ENCODE measurements around the gene SEC14L2. TPM values are rescaled to one million over a fixed set of nuclear protein-coding genes. Genes with fewer than 3 reads are reported as not detected.

The SEC14L2 gene
- total RNA-seq, 1 experiment from 2014 or later, result 3.9 TPM

DNA sequence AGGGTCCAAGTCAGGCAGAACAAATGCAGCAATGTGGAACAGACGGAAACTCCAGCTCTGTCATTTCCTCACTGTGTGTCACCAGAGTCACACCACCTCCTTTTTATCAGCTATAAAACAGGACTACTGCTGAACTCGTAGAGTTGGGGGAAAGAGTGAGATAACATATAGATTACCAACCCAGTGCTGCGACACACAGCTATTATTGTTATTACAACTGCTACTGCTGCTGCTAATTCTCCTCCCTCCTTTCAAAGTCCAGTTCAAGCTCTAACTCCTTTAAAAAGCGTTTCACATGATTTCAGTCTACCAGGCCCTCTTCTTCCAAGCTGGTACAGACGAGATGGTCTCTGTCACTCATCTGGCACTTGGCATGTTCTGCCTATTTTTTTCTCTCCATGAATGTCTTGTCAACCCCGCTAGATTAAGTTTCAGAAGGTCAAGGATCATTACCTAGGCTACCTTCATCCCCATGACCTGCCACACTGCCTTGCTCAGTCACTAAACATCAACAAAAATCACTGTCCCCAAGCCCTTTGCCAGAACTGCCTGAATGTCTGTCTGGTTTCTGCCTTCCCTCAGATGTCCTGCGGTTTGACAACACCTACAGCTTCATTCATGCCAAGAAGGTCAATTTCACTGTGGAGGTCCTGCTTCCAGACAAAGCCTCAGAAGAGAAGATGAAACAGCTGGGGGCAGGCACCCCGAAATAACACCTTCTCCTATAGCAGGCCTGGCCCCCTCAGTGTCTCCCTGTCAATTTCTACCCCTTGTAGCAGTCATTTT lies 25.1 kb downstream of the SEC14L2 start:
- DNase-seq (ENCODE audit: low spot score) (no peak), ATAC-seq (no peak)
- ChIA-PET CTCF (interaction anchor here (1.4 to 6.3 kb wide), 4 partner anchors 25 to 134 kb away, joined by 3 to 149 read pairs (median 36); partner anchors contain the start of genes RNF215, SEC14L2 and TBC1D10A), POLR2A (interaction anchor here (0.8 to 1.3 kb wide), 2 partner anchors 9 to 11 kb away, joined by 3 to 4 read pairs; no protein-coding TSS in a partner anchor)
- peaks cover 30% of the 10 kb centered on the region for H3K4me1 Mint-ChIP-seq
- no peaks in the 10 kb centered on the region for H3K9me3 Mint-ChIP-seq
- no peaks in the 10 kb centered on the region; the same call in 1 of the 2 replicates for H3K27me3 Mint-ChIP-seq (ENCODE audit: low read depth)
- H3K4me3 Mint-ChIP-seq, result peak overlapping the region; percentile 83
- peaks cover 33% of the 10 kb centered on the region for H3K36me3 Mint-ChIP-seq
- TF ChIP-seq NR1H2 (CRISPR knock-in tag; IDR thresholded peaks at IDR 0.05) (no peak), GRHL2 (CRISPR knock-in tag; IDR thresholded peaks at IDR 0.05; ENCODE audit: insufficient replicate concordance, severe bottlenecking) (no peak), ZNF263 (CRISPR knock-in tag; IDR thresholded peaks at IDR 0.05; ENCODE audit: low read depth) (no peak), ETV6 (CRISPR knock-in tag; IDR thresholded peaks at IDR 0.05) (no peak), RELA (CRISPR knock-in tag; IDR thresholded peaks at IDR 0.05; ENCODE audit: borderline replicate concordance) (no peak), ZMAT4 (CRISPR knock-in tag; IDR thresholded peaks at IDR 0.05) (no peak), USF1 (CRISPR knock-in tag; IDR thresholded peaks at IDR 0.05) (no peak), ZNF121 (CRISPR knock-in tag; IDR thresholded peaks at IDR 0.05) (no peak), ZNF671 (CRISPR knock-in tag; IDR thresholded peaks at IDR 0.05) (no peak), HMGA2 (CRISPR knock-in tag; IDR thresholded peaks at IDR 0.05) (no peak), OVOL2 (CRISPR knock-in tag; IDR thresholded peaks at IDR 0.05; ENCODE audit: borderline replicate concordance) (no peak), ELF4 (CRISPR knock-in tag; IDR thresholded peaks at IDR 0.05; ENCODE audit: low read depth) (no peak), MXD4 (CRISPR knock-in tag; IDR thresholded peaks at IDR 0.05; ENCODE audit: borderline replicate concordance) (no peak), USF2 (CRISPR knock-in tag; IDR thresholded peaks at IDR 0.05) (no peak)
- TF ChIP-seq, protein P1, sequence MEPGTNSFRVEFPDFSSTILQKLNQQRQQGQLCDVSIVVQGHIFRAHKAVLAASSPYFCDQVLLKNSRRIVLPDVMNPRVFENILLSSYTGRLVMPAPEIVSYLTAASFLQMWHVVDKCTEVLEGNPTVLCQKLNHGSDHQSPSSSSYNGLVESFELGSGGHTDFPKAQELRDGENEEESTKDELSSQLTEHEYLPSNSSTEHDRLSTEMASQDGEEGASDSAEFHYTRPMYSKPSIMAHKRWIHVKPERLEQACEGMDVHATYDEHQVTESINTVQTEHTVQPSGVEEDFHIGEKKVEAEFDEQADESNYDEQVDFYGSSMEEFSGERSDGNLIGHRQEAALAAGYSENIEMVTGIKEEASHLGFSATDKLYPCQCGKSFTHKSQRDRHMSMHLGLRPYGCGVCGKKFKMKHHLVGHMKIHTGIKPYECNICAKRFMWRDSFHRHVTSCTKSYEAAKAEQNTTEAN (CRISPR knock-in tag; IDR thresholded peaks at IDR 0.05), result no peak
- TF ChIP-seq, protein P2, sequence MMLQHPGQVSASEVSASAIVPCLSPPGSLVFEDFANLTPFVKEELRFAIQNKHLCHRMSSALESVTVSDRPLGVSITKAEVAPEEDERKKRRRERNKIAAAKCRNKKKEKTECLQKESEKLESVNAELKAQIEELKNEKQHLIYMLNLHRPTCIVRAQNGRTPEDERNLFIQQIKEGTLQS (CRISPR knock-in tag; conservative IDR thresholded peaks at IDR 0.05), result no peak
- TF ChIP-seq, protein P3, sequence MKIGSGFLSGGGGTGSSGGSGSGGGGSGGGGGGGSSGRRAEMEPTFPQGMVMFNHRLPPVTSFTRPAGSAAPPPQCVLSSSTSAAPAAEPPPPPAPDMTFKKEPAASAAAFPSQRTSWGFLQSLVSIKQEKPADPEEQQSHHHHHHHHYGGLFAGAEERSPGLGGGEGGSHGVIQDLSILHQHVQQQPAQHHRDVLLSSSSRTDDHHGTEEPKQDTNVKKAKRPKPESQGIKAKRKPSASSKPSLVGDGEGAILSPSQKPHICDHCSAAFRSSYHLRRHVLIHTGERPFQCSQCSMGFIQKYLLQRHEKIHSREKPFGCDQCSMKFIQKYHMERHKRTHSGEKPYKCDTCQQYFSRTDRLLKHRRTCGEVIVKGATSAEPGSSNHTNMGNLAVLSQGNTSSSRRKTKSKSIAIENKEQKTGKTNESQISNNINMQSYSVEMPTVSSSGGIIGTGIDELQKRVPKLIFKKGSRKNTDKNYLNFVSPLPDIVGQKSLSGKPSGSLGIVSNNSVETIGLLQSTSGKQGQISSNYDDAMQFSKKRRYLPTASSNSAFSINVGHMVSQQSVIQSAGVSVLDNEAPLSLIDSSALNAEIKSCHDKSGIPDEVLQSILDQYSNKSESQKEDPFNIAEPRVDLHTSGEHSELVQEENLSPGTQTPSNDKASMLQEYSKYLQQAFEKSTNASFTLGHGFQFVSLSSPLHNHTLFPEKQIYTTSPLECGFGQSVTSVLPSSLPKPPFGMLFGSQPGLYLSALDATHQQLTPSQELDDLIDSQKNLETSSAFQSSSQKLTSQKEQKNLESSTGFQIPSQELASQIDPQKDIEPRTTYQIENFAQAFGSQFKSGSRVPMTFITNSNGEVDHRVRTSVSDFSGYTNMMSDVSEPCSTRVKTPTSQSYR (CRISPR knock-in tag; IDR thresholded peaks at IDR 0.05), result no peak
- TF ChIP-seq, protein P4, sequence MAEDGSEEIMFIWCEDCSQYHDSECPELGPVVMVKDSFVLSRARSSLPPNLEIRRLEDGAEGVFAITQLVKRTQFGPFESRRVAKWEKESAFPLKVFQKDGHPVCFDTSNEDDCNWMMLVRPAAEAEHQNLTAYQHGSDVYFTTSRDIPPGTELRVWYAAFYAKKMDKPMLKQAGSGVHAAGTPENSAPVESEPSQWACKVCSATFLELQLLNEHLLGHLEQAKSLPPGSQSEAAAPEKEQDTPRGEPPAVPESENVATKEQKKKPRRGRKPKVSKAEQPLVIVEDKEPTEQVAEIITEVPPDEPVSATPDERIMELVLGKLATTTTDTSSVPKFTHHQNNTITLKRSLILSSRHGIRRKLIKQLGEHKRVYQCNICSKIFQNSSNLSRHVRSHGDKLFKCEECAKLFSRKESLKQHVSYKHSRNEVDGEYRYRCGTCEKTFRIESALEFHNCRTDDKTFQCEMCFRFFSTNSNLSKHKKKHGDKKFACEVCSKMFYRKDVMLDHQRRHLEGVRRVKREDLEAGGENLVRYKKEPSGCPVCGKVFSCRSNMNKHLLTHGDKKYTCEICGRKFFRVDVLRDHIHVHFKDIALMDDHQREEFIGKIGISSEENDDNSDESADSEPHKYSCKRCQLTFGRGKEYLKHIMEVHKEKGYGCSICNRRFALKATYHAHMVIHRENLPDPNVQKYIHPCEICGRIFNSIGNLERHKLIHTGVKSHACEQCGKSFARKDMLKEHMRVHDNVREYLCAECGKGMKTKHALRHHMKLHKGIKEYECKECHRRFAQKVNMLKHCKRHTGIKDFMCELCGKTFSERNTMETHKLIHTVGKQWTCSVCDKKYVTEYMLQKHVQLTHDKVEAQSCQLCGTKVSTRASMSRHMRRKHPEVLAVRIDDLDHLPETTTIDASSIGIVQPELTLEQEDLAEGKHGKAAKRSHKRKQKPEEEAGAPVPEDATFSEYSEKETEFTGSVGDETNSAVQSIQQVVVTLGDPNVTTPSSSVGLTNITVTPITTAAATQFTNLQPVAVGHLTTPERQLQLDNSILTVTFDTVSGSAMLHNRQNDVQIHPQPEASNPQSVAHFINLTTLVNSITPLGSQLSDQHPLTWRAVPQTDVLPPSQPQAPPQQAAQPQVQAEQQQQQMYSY (CRISPR knock-in tag; IDR thresholded peaks at IDR 0.05), result no peak
- TF ChIP-seq, protein P5, sequence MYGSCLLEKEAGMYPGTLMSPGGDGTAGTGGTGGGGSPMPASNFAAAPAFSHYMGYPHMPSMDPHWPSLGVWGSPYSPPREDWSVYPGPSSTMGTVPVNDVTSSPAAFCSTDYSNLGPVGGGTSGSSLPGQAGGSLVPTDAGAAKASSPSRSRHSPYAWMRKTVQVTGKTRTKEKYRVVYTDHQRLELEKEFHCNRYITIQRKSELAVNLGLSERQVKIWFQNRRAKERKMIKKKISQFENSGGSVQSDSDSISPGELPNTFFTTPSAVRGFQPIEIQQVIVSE (CRISPR knock-in tag; IDR thresholded peaks at IDR 0.05; ENCODE audit: borderline replicate concordance), result no peak
- H3K27ac Mint-ChIP-seq, result peak overlapping the region; percentile 87
